NOMO-1 treated with DMSO at 0.1 percent for 48 hours (cell line): ENCODE measurements around the gene DNAJC12.
"Not testable (repeated sequence)": the region's sequence is repeated elsewhere in the genome, so short reads cannot be mapped to it uniquely, and the experiment has no call there.

ENCODE experiments used
- DNase-seq: peaks from one replicate; lab custom pipeline; 2025; ENCODE audit not compliant: unreplicated experiment; lab: John Stamatoyannopoulos, UW

Gene DNAJC12

GRCh38 chr10:67764012-67764822 is 73.8 kb downstream of the DNAJC12 start:
- DNase-seq: peak; percentile 94

- DNase-seq: no peak
These were observed 74.4 kb downstream of the DNAJC12 start for GRCh38 chr10:67763499-67764011.

- not testable (repeated sequence) for DNase-seq
These were observed 75.4 kb downstream of the DNAJC12 start for GRCh38 chr10:67762567-67762966.

- DNase-seq: no peak
These were observed 77.7 kb downstream of the DNAJC12 start for GRCh38 chr10:67760272-67760671.
